PC-9 (cell line): ENCODE results near the gene BRD3OS. TPM values are rescaled to one million over a fixed set of nuclear protein-coding genes. Genes with fewer than 3 reads are reported as not detected.

Source experiments
- BruUV-seq: library from RNA; stranded (reverse); fragments of 400-500 nt; replicated peaks from 2 replicates; lab custom pipeline; 2021; lab: Mats Ljungman, UMichigan
- CTCF ChIA-PET: fragments of 300-600 bp; sonication (Branson Sonifier 250); formaldehyde crosslinking; loops from one replicate; lab custom pipeline; 2022; ENCODE audit warnings: antibody characterized with exemption; lab: Charles Lee
- POLR2A ChIA-PET: fragments of 300-600 bp; sonication (Branson Sonifier 250); formaldehyde crosslinking; loops from one replicate; lab custom pipeline; 2022; ENCODE audit warnings: antibody characterized with exemption; ENCODE audit not compliant: unreplicated experiment; lab: Charles Lee
- DNase-seq, 2 experiments: peaks; one replicate each; pipeline versions ENCODE4 v3.0.0 to v3.0.0-alpha.2; 2015 to 2022; ENCODE audit warnings: mixed read lengths in 1 of 2
- H2AFZ ChIP-seq: fragments of 200-600 bp; sonication (generic); 2 replicates; pipeline ENCODE4 v1.8.1; 2017; ENCODE audit warnings: antibody characterized with exemption
- H3F3A ChIP-seq: fragments of 200-600 bp; sonication (generic); 2 replicates; pipeline ENCODE4 v1.8.1; 2017; ENCODE audit warnings: antibody characterized with exemption, mild to moderate bottlenecking, low read depth; ENCODE audit not compliant: insufficient read depth
- H3K27ac ChIP-seq: fragments of 200-600 bp; sonication (generic); 2 replicates; pipeline ENCODE4 v1.6.1; 2016; ENCODE audit warnings: mixed run types
- H3K27me3 ChIP-seq: fragments of 200-600 bp; sonication (generic); 2 replicates; pipeline ENCODE4 v1.6.1; 2016; ENCODE audit warnings: low read depth, mixed run types; ENCODE audit not compliant: insufficient read depth
- H3K36me3 ChIP-seq: fragments of 200-600 bp; sonication (generic); 2 replicates; pipeline ENCODE4 v1.6.1; 2016; ENCODE audit warnings: low read depth, mixed run types
- H3K4me1 ChIP-seq: fragments of 200-600 bp; sonication (generic); replicated peaks from 2 replicates; pipeline ENCODE4 v1.6.1; 2016; ENCODE audit warnings: mixed run types; ENCODE audit not compliant: insufficient read depth
- H3K4me2 ChIP-seq: fragments of 200-600 bp; sonication (generic); 2 replicates; pipeline ENCODE4 v1.6.1; 2017; ENCODE audit warnings: mixed run types
- H3K4me3 ChIP-seq: fragments of 200-600 bp; sonication (generic); 2 replicates; pipeline ENCODE4 v1.6.1; 2016; ENCODE audit warnings: mixed run types
- H3K79me2 ChIP-seq: fragments of 200-600 bp; sonication (generic); 2 replicates; pipeline ENCODE4 v1.6.1; 2017; ENCODE audit warnings: low read depth, mixed run types
- H3K9me2 ChIP-seq: fragments of 200-600 bp; sonication (generic); 2 replicates; pipeline ENCODE4 v1.8.1; 2017; ENCODE audit warnings: mild to moderate bottlenecking; ENCODE audit not compliant: insufficient read depth
- H3K9me3 ChIP-seq: fragments of 200-600 bp; sonication (generic); 2 replicates; pipeline ENCODE4 v1.8.1; 2016; ENCODE audit warnings: low read depth; ENCODE audit not compliant: insufficient read depth
- H4K20me1 ChIP-seq: fragments of 200-600 bp; sonication (generic); 2 replicates; pipeline ENCODE4 v1.8.1; 2017; ENCODE audit not compliant: insufficient read depth
- CTCF ChIP-seq: fragments of 200-600 bp; sonication (generic); conservative IDR thresholded peaks from 2 replicates; pipeline ENCODE4 v1.6.1; 2017; ENCODE audit warnings: mixed run types, antibody characterized with exemption, mild to moderate bottlenecking, moderate library complexity
- EZH2 ChIP-seq: fragments of 200-600 bp; sonication (generic); IDR thresholded peaks from 2 replicates; pipeline ENCODE4 v1.8.0; 2017; ENCODE audit warnings: antibody characterized with exemption, low read depth
- intact Hi-C: fragments of 100-400 bp; cut with micrococcal nuclease; formaldehyde crosslinking; loops from one replicate; pipeline ENCODE4 v1.10.0; 2022; ENCODE audit not compliant: unreplicated experiment
- total RNA-seq: library from RNA; stranded (reverse); gene quantifications from 2 replicates; pipeline ENCODE4 v1.2.3, GENCODE V29; 2021

The BRD3OS gene
- total RNA-seq, 1 experiment from 2014 or later = 26.2 TPM

GRCh38 chr9:134036130-134036529 lies 10.8 kb downstream of the BRD3OS start:
- Histone ChIP-seq H3K4me3 (no peak overlapping the region), H3K79me2 (no peaks in the 10 kb centered on the region), H3K27me3 (no peaks in the 10 kb centered on the region), H3K9me2 (no peaks in the 10 kb centered on the region), H3K9me3 (no peaks in the 10 kb centered on the region), H3F3A (no peaks in the 10 kb centered on the region), H2AFZ (no peak overlapping the region), H3K27ac (no peak overlapping the region), H3K36me3 (peaks cover 7% of the 10 kb centered on the region; the same call in 1 of the 2 replicates), H3K4me2 (no peak overlapping the region), H4K20me1 (peaks cover 5% of the 10 kb centered on the region; the same call in 1 of the 2 replicates), H3K4me1 (no peaks in the 10 kb centered on the region)
- TF ChIP-seq EZH2 = no peak
- TF ChIP-seq CTCF = no peak
- no TSS peak for BruUV-seq
- POLR2A ChIA-PET = no interaction called here
- no peak for DNase-seq
- intact Hi-C loops = no loop called here
- CTCF ChIA-PET = no interaction called here

- no peaks in the 10 kb centered on the region for H3K27me3 ChIP-seq
- BruUV-seq = no TSS peak
- H3K4me2 ChIP-seq = no peak overlapping the region
- peaks cover 7% of the 10 kb centered on the region; the same call in 1 of the 2 replicates for H3K36me3 ChIP-seq
- no peak for DNase-seq
- H3K79me2 ChIP-seq = no peaks in the 10 kb centered on the region
- ChIA-PET CTCF (no interaction called here), POLR2A (no interaction called here)
- H4K20me1 ChIP-seq = peaks cover 5% of the 10 kb centered on the region; the same call in 1 of the 2 replicates
- no peaks in the 10 kb centered on the region for H3K9me3 ChIP-seq
- no peak overlapping the region for H3K27ac ChIP-seq
- H3K4me1 ChIP-seq = no peaks in the 10 kb centered on the region
- H3F3A ChIP-seq = no peaks in the 10 kb centered on the region
- no peak for TF ChIP-seq EZH2
- no peak for TF ChIP-seq CTCF
- no peak overlapping the region for H2AFZ ChIP-seq
- intact Hi-C loops = no loop called here
- H3K4me3 ChIP-seq = no peak overlapping the region
- no peaks in the 10 kb centered on the region for H3K9me2 ChIP-seq
Measured at GRCh38 chr9:134037641-134038040, 12.4 kb downstream of the BRD3OS start.

- H3K4me1 ChIP-seq = no peaks in the 10 kb centered on the region
- H3F3A ChIP-seq = no peaks in the 10 kb centered on the region
- H3K27ac ChIP-seq = no peak overlapping the region
- H3K27me3 ChIP-seq = no peaks in the 10 kb centered on the region
- H3K9me2 ChIP-seq = no peaks in the 10 kb centered on the region
- no peak for TF ChIP-seq CTCF
- no peak for TF ChIP-seq EZH2
- no peaks in the 10 kb centered on the region for H3K9me3 ChIP-seq
- H3K4me3 ChIP-seq = no peak overlapping the region
- no peaks in the 10 kb centered on the region for H3K79me2 ChIP-seq
- no TSS peak for BruUV-seq
- ChIA-PET CTCF (no interaction called here), POLR2A (interaction anchor here (0.9 kb wide), 1 partner anchor 580 kb away, joined by 4 read pairs; no protein-coding TSS in a partner anchor)
- peaks cover 7% of the 10 kb centered on the region for H4K20me1 ChIP-seq
- no peak overlapping the region for H3K4me2 ChIP-seq
- no peak for DNase-seq
- peaks cover 3% of the 10 kb centered on the region; the same call in 1 of the 2 replicates for H3K36me3 ChIP-seq
- intact Hi-C loops = no loop called here
- H2AFZ ChIP-seq = no peak overlapping the region
Measured at GRCh38 chr9:134039386-134040175, 14.3 kb downstream of the BRD3OS start.
